ENCODE data around the gene CCDC102B.
"Not testable (repeated sequence)": the region's sequence is repeated elsewhere in the genome, so short reads cannot be mapped to it uniquely, and the experiment has no call there.

Gene CCDC102B

DNA sequence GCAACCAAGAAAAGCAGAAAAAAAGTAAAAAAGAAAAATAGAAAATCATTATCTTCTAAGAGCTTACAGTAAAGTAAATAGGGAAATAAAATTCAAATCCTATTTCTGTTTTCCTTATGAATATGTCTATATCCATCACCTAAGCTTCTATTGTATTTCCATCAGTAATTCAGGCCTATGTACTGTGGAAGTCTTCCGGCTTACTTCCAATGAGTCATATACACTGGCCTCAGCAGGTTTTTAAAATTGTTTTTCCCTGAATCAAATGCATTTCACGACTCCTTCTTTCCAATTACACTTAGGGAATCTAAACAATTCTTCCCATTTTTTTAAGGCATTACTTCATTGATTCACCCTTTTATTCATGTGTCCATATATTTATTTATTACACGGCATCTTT is 164.7 kb downstream of the CCDC102B start:
- in situ Hi-C loops (cut with MboI; ENCODE audit: low sequenced_read_pairs): no loop called here

DNA sequence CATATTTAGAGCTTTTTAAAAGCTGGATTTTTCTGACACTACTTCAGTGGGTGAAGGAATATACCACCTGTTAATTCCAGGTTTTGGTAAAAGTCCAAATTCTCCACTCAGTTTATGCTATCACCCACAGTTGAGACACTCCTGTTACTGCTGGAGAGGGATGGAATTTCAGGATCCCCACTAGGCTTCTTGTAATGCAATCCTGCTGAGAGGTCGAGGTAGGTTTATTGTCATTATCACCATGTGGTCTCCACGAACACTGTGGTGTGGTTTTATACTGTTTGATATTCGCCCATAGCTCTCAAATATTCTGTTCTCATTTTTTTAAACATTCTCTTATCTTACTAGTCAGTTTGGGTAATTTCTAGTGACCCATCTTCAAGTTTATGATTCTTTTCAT is 167.9 kb downstream of the CCDC102B start:
- in situ Hi-C loops (cut with MboI; ENCODE audit: low sequenced_read_pairs): no loop called here

DNA sequence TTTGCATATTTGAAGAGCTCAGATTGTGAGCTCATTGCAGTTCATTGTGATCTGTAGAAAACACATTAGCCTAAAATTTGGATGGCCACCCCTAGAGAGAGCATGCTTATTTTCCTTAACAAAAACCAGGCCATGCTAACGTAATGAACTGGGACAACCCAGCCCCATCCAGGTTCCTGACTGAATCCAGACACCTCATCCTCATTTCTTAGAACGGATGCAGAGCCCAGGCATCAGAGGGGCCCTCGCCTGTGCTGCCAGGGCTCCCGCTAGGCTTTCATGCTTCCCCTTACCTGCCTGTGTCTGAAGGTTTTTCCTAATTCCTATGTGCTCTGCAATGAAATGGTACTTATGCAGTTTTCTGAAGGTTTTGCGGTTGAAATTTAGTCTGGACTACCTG is 171.1 kb downstream of the CCDC102B start:
- in situ Hi-C loops (cut with MboI; ENCODE audit: low sequenced_read_pairs): no loop called here

DNA sequence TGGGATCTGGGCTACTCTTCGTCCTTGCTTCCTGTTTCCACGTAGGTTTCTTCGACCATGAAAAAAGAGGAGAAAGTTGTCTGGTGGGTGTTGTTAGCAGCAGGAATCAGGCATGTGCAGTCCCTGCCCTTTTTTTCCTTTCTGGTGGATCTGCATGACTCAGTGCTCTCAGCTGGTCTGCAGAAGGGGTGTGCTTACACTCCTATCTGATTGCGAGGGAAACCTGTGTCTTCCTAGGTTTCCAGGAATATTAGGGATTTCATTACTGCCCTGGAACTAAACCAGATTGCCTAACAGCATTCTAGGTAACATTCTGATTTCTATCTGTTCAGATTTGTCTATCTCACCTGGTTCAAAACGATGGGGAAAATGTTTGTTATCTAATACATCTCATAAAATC is 174.3 kb downstream of the CCDC102B start:
- in situ Hi-C loops (cut with MboI; ENCODE audit: low sequenced_read_pairs): no loop called here

DNA sequence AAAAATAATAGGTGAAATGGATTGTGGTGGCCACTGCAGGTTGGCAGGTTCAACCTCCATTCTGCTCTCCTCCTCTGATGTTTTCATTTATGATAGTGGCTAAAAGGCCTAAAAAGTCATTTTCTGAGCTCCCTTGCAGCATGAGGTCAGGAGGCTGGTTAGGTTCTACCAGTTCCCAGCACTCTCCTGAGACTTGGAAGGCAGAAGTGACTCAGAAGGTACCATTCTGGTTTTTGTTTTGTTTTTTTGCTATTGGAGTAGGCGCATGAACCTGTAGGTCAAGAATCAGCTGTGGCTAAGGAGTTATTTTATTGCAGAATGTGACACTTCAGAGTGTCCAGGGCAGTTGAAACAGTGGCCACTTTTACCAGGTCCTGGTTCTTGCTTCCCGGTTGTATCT is 181.9 kb downstream of the CCDC102B start:
- in situ Hi-C loops (cut with MboI; ENCODE audit: low sequenced_read_pairs): no loop called here

- in situ Hi-C loops (cut with MboI; ENCODE audit: low sequenced_read_pairs): no loop called here
Observed at GRCh38 chr18:68983126-68983525, 185.2 kb downstream of the CCDC102B start.

GRCh38 chr18:68984342-68984741 is 186.5 kb downstream of the CCDC102B start:
- in situ Hi-C loops (cut with MboI; ENCODE audit: low sequenced_read_pairs): no loop called here

DNA sequence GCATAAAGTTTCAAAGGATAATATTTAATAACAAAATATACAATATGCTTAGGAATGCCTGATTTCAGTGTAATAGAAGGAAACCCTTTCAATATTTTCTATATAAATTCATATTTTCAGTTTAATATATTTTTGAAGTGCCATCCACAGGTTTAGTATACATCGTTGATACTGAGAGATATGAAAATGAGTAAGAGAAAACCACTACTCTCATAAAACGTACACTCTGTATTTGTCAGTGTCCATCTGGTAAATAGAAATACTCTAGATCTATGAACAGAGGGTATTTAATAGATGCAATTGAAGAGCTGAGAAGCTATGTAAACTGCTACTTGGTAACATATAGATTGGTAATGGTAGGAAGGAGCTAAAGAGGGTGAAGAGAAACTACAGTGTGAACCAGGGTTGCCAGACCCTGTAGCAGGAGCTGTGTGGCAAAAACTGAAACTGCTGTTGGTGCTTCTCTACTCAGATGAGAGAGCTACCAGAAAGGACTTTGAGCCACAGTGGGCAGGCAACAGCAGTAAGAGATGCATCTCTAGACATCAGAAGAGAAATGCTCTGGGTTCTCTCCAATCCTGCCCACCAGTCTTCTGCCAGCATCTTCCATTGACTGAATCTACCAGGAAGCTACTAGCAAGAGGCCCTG is 187.4 kb downstream of the CCDC102B start:
- in situ Hi-C loops (cut with MboI; ENCODE audit: low sequenced_read_pairs): no loop called here

DNA sequence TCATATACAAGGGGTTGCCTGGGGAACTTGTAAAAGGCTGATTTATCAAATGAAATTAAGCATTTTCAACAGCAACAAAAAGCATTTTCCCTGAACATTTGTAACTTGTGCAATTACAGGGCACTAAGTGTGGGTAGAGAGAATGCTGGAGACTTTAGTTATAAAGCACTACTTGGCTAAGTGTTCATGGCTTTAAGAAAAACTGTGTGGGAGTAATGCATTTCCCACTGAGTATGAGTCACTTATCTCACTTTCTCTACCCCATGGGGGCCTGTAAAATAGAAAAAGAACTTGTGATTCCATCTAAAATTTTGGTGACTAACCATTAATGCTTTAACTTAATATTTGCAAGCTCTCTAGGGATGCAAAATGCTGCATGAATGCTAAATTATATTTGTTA is 193.4 kb downstream of the CCDC102B start:
- in situ Hi-C loops (cut with MboI; ENCODE audit: low sequenced_read_pairs): no loop called here

DNA sequence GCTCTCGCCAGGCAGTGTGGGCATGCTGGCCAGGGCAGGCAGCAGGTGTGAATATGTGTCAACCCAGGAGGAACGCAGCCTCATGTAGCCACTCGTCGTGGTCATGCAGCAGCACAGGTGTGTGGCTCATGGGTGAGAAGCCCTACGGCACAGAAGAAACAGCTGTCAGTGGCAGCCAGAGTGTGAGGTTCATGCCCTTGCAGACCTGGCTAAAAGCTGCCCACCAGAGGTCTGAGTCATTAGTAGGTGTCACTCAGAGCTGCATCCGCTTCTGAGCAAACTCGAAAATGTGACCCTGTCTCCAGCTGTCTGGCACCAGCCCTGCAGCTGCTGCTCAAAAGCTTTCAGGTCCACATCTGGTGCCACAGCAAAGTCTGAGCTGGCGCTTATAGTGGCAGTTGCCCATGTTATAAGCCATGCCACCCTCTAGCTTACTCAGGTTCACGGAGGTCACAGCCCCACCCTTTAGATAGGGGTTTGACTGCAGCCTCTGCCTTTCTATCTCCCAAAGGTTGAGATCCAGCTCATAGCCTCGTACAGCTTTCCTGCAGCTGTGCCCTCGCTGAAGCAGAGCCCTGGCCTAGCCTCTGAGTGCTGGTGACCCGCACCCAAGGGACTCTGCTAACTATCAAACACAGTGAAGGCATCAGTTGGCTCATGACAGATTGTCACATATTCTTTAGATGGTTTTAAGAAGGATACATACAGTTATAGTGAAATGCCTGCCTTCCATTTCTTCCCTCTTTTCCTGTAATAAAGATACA is 195.0 kb downstream of the CCDC102B start:
- in situ Hi-C loops (cut with MboI; ENCODE audit: low sequenced_read_pairs): no loop called here

- in situ Hi-C loops (cut with MboI; ENCODE audit: low sequenced_read_pairs): no loop called here
Observed at GRCh38 chr18:68995675-68996074, 197.8 kb downstream of the CCDC102B start.

- in situ Hi-C loops (cut with MboI; ENCODE audit: low sequenced_read_pairs): no loop called here
Observed at GRCh38 chr18:68997845-68998244, 200.0 kb downstream of the CCDC102B start.

- in situ Hi-C loops (cut with MboI; ENCODE audit: low sequenced_read_pairs): no loop called here
Observed at GRCh38 chr18:69000366-69000765, 202.5 kb downstream of the CCDC102B start.

- in situ Hi-C loops (cut with MboI; ENCODE audit: low sequenced_read_pairs): no loop called here
Observed at GRCh38 chr18:69002233-69002632, 204.4 kb downstream of the CCDC102B start.

DNA sequence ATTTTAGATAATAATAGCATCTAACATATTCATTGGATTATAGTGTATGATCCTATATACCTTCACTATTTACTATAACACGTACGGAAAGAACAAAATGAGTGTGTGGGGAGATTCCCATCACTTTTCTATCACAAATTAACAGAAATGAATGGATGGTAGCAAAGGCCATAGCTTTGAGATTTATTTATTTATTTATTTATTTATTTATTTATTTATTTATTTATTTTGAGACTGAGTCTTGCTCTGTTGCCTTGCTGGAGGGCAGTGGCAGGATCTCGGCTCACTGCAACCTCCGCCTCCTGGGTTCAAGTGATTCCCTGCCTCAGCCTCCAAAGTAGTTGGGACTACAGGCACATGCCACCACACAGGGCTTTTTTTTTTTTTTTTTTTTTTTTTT is 208.3 kb downstream of the CCDC102B start:
- in situ Hi-C loops (cut with MboI; ENCODE audit: low sequenced_read_pairs): not testable (repeated sequence)

GRCh38 chr18:69008538-69008937 is 210.7 kb downstream of the CCDC102B start:
- in situ Hi-C loops (cut with MboI; ENCODE audit: low sequenced_read_pairs): no loop called here

DNA sequence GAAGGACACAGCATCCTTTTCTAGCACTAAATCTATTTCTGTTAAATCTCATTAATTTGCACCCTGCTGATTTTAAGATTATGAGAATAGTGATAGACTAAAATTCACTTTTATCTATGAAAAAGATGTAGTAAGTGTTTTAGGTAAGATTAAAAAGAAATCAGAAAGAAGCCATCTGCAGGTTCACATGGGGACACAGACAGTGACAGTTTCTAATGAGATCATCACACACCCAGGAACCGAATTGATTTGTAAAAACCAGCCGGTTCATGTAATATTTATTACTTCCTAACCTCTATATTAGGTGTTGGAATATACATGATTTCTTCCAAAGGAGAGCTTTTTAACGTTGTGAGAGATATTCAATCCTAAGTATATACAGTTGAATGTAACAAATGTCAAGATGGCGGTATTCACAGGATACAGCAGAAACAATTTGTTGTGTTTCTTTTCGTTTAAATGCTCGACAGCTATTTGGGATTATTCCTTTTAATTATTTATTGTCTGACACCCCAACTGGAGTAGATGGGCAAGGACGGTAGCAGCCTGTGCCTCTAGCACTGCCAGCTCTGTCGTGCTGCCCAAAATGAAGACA is 223.4 kb downstream of the CCDC102B start:
- in situ Hi-C loops (cut with MboI; ENCODE audit: low sequenced_read_pairs): no loop called here

- in situ Hi-C loops (cut with MboI; ENCODE audit: low sequenced_read_pairs): no loop called here
Observed at GRCh38 chr18:69022426-69022825, 224.5 kb downstream of the CCDC102B start.

- in situ Hi-C loops (cut with MboI; ENCODE audit: low sequenced_read_pairs): no loop called here
Observed at GRCh38 chr18:69031571-69031970, 233.7 kb downstream of the CCDC102B start.

DNA sequence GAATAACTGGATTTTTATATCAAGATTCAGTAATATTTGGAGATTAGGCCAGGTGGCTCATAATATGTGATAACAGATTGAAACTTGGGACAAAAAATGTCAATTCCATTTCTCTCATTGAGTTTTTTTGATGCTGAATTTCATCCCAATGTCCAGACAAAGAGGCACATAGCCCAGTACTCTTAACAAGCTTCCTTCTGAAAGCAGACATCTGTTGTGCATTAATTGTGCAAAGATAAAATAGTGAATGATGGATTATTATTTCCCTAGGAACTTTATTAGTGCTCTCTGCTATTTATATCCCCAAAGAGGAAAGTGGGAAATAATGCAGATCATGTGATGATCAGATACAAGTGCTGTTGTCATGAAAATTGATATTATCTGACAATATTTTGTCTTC is 234.1 kb downstream of the CCDC102B start:
- in situ Hi-C loops (cut with MboI; ENCODE audit: low sequenced_read_pairs): no loop called here

DNA sequence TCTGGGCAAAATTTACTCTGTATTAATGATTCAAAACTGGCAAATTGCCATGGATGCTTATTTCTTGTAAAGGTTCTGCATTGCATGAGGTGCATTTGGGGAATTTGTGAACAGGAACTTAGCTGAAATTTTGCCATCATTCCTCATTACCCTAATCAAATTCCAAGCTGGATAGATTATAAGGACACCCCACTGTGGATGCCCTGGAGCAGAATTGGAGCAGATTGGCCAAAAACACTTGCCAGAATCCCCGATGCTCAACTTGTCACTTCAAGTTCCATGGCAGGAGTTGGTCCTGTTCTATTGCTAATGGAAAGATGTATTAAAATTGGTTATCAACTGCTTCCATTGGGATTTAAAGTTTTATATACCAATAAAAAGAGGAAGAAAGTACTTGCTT is 237.9 kb downstream of the CCDC102B start:
- in situ Hi-C loops (cut with MboI; ENCODE audit: low sequenced_read_pairs): no loop called here

GRCh38 chr18:69044215-69044614 is 246.3 kb downstream of the CCDC102B start:
- in situ Hi-C loops (cut with MboI; ENCODE audit: low sequenced_read_pairs): no loop called here

Measured in HL-60/S4 treated with retinoic acid at 250 ng/mL for 4 days and 3 days (cell line).